Measurements from ENCODE around the gene KIAA0040. TPM values are rescaled to one million over a fixed set of nuclear protein-coding genes. Genes with fewer than 3 reads are reported as not detected.

KIAA0040 gene
- total and polyA plus RNA-seq, 8 donors: 17.6 to 42.9 (median 21.9) TPM

DNA sequence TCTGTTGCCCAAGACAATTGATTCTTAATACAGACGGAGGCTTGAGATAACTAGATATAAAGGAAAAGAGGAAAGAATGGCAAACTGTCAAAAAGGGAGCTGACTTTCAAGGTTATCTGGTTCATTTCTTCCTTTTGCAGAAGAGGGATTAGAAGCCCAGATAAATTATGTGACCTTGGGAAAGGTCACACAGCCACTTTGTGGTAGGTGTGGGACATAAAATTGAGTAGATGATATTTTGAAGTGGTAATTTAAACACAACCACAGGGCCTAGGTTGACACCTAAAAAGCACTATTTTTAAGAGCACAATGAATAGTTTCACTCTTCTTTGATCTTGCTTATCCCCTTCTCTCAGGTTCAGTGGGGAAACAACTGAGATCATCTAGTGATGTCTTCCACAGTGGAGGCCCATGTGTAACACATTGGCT is 16.9 kb upstream of the KIAA0040 start:
- TF ChIP-seq, protein P1, sequence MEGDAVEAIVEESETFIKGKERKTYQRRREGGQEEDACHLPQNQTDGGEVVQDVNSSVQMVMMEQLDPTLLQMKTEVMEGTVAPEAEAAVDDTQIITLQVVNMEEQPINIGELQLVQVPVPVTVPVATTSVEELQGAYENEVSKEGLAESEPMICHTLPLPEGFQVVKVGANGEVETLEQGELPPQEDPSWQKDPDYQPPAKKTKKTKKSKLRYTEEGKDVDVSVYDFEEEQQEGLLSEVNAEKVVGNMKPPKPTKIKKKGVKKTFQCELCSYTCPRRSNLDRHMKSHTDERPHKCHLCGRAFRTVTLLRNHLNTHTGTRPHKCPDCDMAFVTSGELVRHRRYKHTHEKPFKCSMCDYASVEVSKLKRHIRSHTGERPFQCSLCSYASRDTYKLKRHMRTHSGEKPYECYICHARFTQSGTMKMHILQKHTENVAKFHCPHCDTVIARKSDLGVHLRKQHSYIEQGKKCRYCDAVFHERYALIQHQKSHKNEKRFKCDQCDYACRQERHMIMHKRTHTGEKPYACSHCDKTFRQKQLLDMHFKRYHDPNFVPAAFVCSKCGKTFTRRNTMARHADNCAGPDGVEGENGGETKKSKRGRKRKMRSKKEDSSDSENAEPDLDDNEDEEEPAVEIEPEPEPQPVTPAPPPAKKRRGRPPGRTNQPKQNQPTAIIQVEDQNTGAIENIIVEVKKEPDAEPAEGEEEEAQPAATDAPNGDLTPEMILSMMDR (IDR thresholded peaks at IDR 0.05): no peak
- peak overlapping the region in 1 of 2 donors; percentile 65 for H3K27ac ChIP-seq

DNA sequence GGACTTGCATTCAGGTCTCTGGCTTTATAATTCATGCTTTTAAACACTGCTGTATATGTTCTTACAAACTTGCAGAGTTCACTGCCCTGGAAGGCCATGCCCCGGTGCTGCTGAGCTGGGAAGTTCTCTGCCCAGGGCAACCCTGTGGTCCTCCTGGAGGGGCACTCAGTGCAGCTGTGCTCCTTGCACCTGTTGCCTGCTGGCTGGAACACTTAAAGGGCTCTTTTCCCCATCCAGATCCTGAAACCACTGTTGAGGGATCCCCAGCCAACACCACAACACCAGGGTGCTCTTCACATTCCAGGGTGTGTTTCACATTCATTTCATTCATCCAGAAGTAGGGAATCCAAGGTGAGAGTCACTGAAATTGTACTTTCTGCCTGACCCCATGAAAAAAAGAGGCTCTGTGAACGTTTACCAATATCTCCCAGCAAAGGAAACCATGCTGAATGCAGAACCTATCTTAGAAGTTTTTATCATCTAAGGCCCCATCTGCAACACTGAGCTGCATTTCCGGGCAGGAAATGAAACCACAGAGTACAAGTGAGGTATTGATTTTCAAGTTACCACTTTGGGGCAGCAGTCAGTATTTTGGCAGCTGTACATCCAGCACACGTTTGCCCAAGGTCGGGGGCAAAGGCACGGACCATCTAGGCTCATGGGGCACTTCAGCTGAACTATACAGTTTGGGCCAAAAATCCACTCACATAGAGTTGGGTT is 16.4 kb upstream of the KIAA0040 start:
- H3K27ac ChIP-seq: peak overlapping the region in 1 of 2 donors; percentile 65
- H3K36me3 ChIP-seq: no peaks in the 10 kb centered on the region
- ATAC-seq: peak; percentile 25
- H3K4me3 ChIP-seq: no peak overlapping the region
- peaks cover 0 to 18% of the 10 kb centered on the region in 2 donors for H3K4me1 ChIP-seq
- intact Hi-C loops (cut with DNase I): no loop called here
- TF ChIP-seq, protein P1 (IDR thresholded peaks at IDR 0.05): no peak
- peaks cover 0 to 2% of the 10 kb centered on the region in 2 donors for H3K9me3 ChIP-seq
- no peaks in the 10 kb centered on the region for H3K27me3 ChIP-seq
- DNase-seq: no peak

More for the DNA sequence above, 16.9 kb upstream of the KIAA0040 start:
- Histone ChIP-seq H3K4me3 (no peak overlapping the region), H3K4me1 (peaks cover 0 to 18% of the 10 kb centered on the region in 2 donors), H3K27me3 (no peaks in the 10 kb centered on the region), H3K9me3 (peaks cover 0 to 2% of the 10 kb centered on the region in 2 donors), H3K36me3 (no peaks in the 10 kb centered on the region)
- DNase-seq: no peak
- no peak for ATAC-seq
- intact Hi-C loops (cut with DNase I): no loop called here

DNA sequence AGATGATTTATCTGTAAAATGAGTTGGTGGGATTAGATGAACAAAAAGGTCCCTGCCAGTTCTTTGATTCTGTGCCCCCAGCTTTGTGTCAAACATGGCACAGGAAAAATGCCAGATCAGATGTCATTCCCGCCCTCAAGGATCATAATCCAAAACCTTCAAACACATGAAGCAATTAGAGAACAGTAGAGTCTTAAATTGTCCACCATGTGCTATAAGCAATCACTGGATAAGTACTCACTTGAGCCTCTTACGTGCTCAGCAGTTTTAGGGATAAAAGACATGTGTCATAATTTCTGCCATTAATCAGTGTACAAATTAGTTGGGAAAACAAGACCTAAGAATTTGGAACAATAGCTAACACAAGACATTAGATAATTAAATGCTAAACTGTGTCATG is 15.4 kb upstream of the KIAA0040 start:
- Histone ChIP-seq H3K9me3 (no peaks in the 10 kb centered on the region), H3K36me3 (no peaks in the 10 kb centered on the region), H3K27ac (no peak overlapping the region), H3K4me3 (no peak overlapping the region), H3K27me3 (no peaks in the 10 kb centered on the region), H3K4me1 (peaks cover 0 to 18% of the 10 kb centered on the region in 2 donors)
- no peak for ATAC-seq
- intact Hi-C loops (cut with DNase I): no loop called here
- TF ChIP-seq, protein P1 (IDR thresholded peaks at IDR 0.05): no peak
- DNase-seq: no peak

DNA sequence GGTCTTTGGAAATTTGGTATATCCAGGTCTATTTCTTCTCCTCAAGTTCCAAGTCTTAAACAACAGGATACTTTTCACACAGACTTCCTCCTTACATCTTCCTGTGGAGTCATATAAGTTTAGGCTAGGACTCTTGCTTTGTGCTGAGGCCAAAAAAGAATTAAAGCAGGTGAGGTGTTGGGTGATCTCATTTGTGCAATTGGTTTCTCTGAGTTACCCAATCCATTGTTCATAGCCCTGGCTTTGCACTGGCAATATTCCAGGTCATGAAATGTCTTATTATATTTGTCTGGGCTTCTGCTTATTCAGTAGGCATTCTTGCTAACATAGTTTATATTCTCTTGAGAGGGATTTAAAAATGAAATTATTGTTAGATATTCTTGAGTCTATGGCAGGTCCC is 14.1 kb upstream of the KIAA0040 start:
- H3K4me1 ChIP-seq: peaks cover 0 to 18% of the 10 kb centered on the region in 2 donors
- H3K9me3 ChIP-seq: no peaks in the 10 kb centered on the region
- TF ChIP-seq, protein P1 (IDR thresholded peaks at IDR 0.05): no peak
- intact Hi-C loops (cut with DNase I): no loop called here
- no peak for ATAC-seq
- no peaks in the 10 kb centered on the region for H3K36me3 ChIP-seq
- no peaks in the 10 kb centered on the region for H3K27me3 ChIP-seq
- DNase-seq: no peak
- H3K4me3 ChIP-seq: no peak overlapping the region
- no peak overlapping the region for H3K27ac ChIP-seq

DNA sequence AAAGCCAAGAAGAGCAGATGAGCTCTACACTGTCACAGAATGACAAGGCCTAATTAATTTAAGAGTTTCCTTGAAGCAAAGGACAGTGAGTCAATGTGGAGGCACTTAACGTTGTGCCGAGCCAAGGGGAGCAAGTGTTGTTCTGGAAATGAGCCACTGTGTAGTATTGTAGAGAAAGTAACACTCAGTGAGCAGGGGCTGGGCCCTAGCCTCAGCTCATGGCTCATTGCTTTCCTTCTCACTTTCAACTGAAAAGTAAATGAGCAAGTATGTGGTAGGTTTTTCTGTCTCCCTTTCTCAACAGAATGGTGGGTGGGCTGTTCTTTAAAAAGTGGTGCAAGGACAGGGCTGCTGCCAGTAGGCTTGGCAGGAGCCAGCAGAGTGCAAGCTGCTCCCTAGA is 11.8 kb upstream of the KIAA0040 start:
- TF ChIP-seq, protein P1 (IDR thresholded peaks at IDR 0.05): no peak
- Histone ChIP-seq H3K27me3 (no peaks in the 10 kb centered on the region), H3K36me3 (no peaks in the 10 kb centered on the region), H3K4me1 (peaks cover 0 to 16% of the 10 kb centered on the region in 2 donors), H3K9me3 (no peaks in the 10 kb centered on the region), H3K27ac (no peak overlapping the region), H3K4me3 (no peak overlapping the region)
- DNase-seq: peak in 1 of 4 donors; percentile 51
- intact Hi-C loops (cut with DNase I): no loop called here
- ATAC-seq: peak; percentile 60

All from left lung (tissue), 10 donors.